ENCODE measurements around the gene TEKT5. TPM values are rescaled to one million over a fixed set of nuclear protein-coding genes. Genes with fewer than 3 reads are reported as not detected.
A peak's percentile ranks its signal among the peaks of the same experiment; 100 is the strongest.

TEKT5 gene
- total RNA-seq, 1 experiment from 2014 or later, result 0.12 TPM

- H3K4me3 ChIP-seq, result no peak overlapping the region
- H3K9me3 ChIP-seq (replicated peaks), result no peaks in the 10 kb centered on the region
- no peak overlapping the region for H3K27ac ChIP-seq
- H3K27me3 ChIP-seq, result no peaks in the 10 kb centered on the region
- DNase-seq, result no peak
- no peaks in the 10 kb centered on the region for H3K36me3 ChIP-seq
- no peaks in the 10 kb centered on the region for H3K4me1 ChIP-seq
Measured at GRCh38 chr16:10606607-10607006, 88.1 kb downstream of the TEKT5 start.

GRCh38 chr16:10605636-10606035 lies 89.1 kb downstream of the TEKT5 start:
- no peak overlapping the region for H3K27ac ChIP-seq

GRCh38 chr16:10601444-10602408 lies 93.0 kb downstream of the TEKT5 start:
- Histone ChIP-seq H3K36me3 (no peaks in the 10 kb centered on the region), H3K27me3 (no peaks in the 10 kb centered on the region; the same call in 1 of the 2 replicates), H3K27ac (no peak overlapping the region), H3K4me3 (no peak overlapping the region), H3K9me3 (replicated peaks) (no peaks in the 10 kb centered on the region), H3K4me1 (no peaks in the 10 kb centered on the region)
- DNase-seq, result no peak

More at GRCh38 chr16:10605636-10606035, 89.1 kb downstream of the TEKT5 start:
- no peaks in the 10 kb centered on the region for H3K9me3 ChIP-seq (replicated peaks)
- no peaks in the 10 kb centered on the region for H3K4me1 ChIP-seq
- DNase-seq, result no peak
- no peak overlapping the region for H3K4me3 ChIP-seq
- no peaks in the 10 kb centered on the region for H3K36me3 ChIP-seq
- no peaks in the 10 kb centered on the region for H3K27me3 ChIP-seq

- Histone ChIP-seq H3K27ac (no peak overlapping the region), H3K9me3 (replicated peaks) (no peaks in the 10 kb centered on the region), H3K27me3 (no peaks in the 10 kb centered on the region; the same call in 1 of the 2 replicates), H3K4me1 (no peaks in the 10 kb centered on the region), H3K36me3 (no peaks in the 10 kb centered on the region), H3K4me3 (no peak overlapping the region)
- DNase-seq, result peak in 1 of 2 experiments; percentile 22
Measured at GRCh38 chr16:10600782-10601443, 93.8 kb downstream of the TEKT5 start.

GRCh38 chr16:10599626-10600025 lies 95.1 kb downstream of the TEKT5 start:
- Histone ChIP-seq H3K27ac (no peak overlapping the region), H3K27me3 (no peaks in the 10 kb centered on the region; the same call in 1 of the 2 replicates), H3K4me1 (no peaks in the 10 kb centered on the region), H3K4me3 (no peak overlapping the region), H3K36me3 (no peaks in the 10 kb centered on the region), H3K9me3 (replicated peaks) (no peaks in the 10 kb centered on the region)
- DNase-seq, result no peak

- H3K36me3 ChIP-seq, result no peaks in the 10 kb centered on the region
- H3K27me3 ChIP-seq, result no peaks in the 10 kb centered on the region; the same call in 1 of the 2 replicates
- H3K27ac ChIP-seq, result no peak overlapping the region
Measured at GRCh38 chr16:10598157-10598556, 96.6 kb downstream of the TEKT5 start.

GRCh38 chr16:10597187-10597601 lies 97.5 kb downstream of the TEKT5 start:
- H3K4me1 ChIP-seq, result no peaks in the 10 kb centered on the region
- no peaks in the 10 kb centered on the region; the same call in 1 of the 2 replicates for H3K27me3 ChIP-seq
- H3K36me3 ChIP-seq, result no peaks in the 10 kb centered on the region
- no peaks in the 10 kb centered on the region for H3K9me3 ChIP-seq (replicated peaks)
- peak in 1 of 2 experiments; percentile 34 for DNase-seq
- H3K4me3 ChIP-seq, result no peak overlapping the region
- no peak overlapping the region for H3K27ac ChIP-seq

More at GRCh38 chr16:10598157-10598556, 96.6 kb downstream of the TEKT5 start:
- Histone ChIP-seq H3K4me1 (no peaks in the 10 kb centered on the region), H3K9me3 (replicated peaks) (no peaks in the 10 kb centered on the region), H3K4me3 (no peak overlapping the region)
- DNase-seq, result no peak

- Histone ChIP-seq H3K36me3 (no peaks in the 10 kb centered on the region), H3K27me3 (no peaks in the 10 kb centered on the region; the same call in 1 of the 2 replicates), H3K9me3 (replicated peaks) (no peaks in the 10 kb centered on the region), H3K27ac (no peak overlapping the region), H3K4me1 (no peaks in the 10 kb centered on the region), H3K4me3 (no peak overlapping the region)
- DNase-seq, result no peak
Measured at GRCh38 chr16:10594312-10594950, 100.3 kb downstream of the TEKT5 start.

- H3K9me3 ChIP-seq (replicated peaks), result no peaks in the 10 kb centered on the region
- H3K4me1 ChIP-seq, result no peaks in the 10 kb centered on the region
- H3K36me3 ChIP-seq, result no peaks in the 10 kb centered on the region
Measured at GRCh38 chr16:10592611-10593010, 102.1 kb downstream of the TEKT5 start.

GRCh38 chr16:10590342-10590741 lies 104.4 kb downstream of the TEKT5 start:
- no peaks in the 10 kb centered on the region for H3K9me3 ChIP-seq (replicated peaks)
- no peak overlapping the region for H3K4me3 ChIP-seq
- no peaks in the 10 kb centered on the region for H3K36me3 ChIP-seq
- H3K27ac ChIP-seq, result no peak overlapping the region
- no peaks in the 10 kb centered on the region for H3K27me3 ChIP-seq
- DNase-seq, result no peak
- no peaks in the 10 kb centered on the region for H3K4me1 ChIP-seq

More at GRCh38 chr16:10592611-10593010, 102.1 kb downstream of the TEKT5 start:
- no peak for DNase-seq
- Histone ChIP-seq H3K4me3 (no peak overlapping the region), H3K27me3 (no peaks in the 10 kb centered on the region), H3K27ac (no peak overlapping the region)

- Histone ChIP-seq H3K4me1 (no peaks in the 10 kb centered on the region), H3K4me3 (no peak overlapping the region), H3K9me3 (replicated peaks) (no peaks in the 10 kb centered on the region), H3K27me3 (no peaks in the 10 kb centered on the region), H3K27ac (no peak overlapping the region), H3K36me3 (no peaks in the 10 kb centered on the region)
- DNase-seq, result no peak
Measured at GRCh38 chr16:10589109-10589508, 105.6 kb downstream of the TEKT5 start.

GRCh38 chr16:10587622-10588021 lies 107.1 kb downstream of the TEKT5 start:
- no peak for DNase-seq
- Histone ChIP-seq H3K36me3 (no peaks in the 10 kb centered on the region), H3K9me3 (replicated peaks) (no peaks in the 10 kb centered on the region), H3K27me3 (no peaks in the 10 kb centered on the region), H3K4me1 (no peaks in the 10 kb centered on the region), H3K4me3 (no peak overlapping the region), H3K27ac (no peak overlapping the region)

- H3K4me3 ChIP-seq, result no peak overlapping the region
- H3K4me1 ChIP-seq, result no peaks in the 10 kb centered on the region
- H3K27me3 ChIP-seq, result no peaks in the 10 kb centered on the region
- H3K36me3 ChIP-seq, result no peaks in the 10 kb centered on the region
- no peak for DNase-seq
- no peak overlapping the region for H3K27ac ChIP-seq
- no peaks in the 10 kb centered on the region for H3K9me3 ChIP-seq (replicated peaks)
Measured at GRCh38 chr16:10584981-10585438, 109.7 kb downstream of the TEKT5 start.

- H3K27ac ChIP-seq, result no peak overlapping the region
- no peaks in the 10 kb centered on the region for H3K27me3 ChIP-seq
- no peaks in the 10 kb centered on the region for H3K9me3 ChIP-seq (replicated peaks)
- DNase-seq, result no peak
- no peaks in the 10 kb centered on the region for H3K36me3 ChIP-seq
- H3K4me3 ChIP-seq, result no peak overlapping the region
- H3K4me1 ChIP-seq, result peaks cover 8% of the 10 kb centered on the region; the same call in 1 of the 2 replicates
Measured at GRCh38 chr16:10583269-10583668, 111.5 kb downstream of the TEKT5 start.

Measured in SJCRH30 (cell line).